T-cell (primary cell): ENCODE data around the gene CXXC5. TPM values are rescaled to one million over a fixed set of nuclear protein-coding genes. Genes with fewer than 3 reads are reported as not detected.

Experiments
- ATAC-seq, 4 experiments: fragments of 200-7000 bp in 3 of 4; fragments of 150-1000 bp in 1 of 4; cut with Tn5 transposase; replicated peaks in 1 of 4; 1 replicate in 3 of 4; 2 replicates in 1 of 4; pipeline ENCODE4 v1.10.0; 2021; ENCODE audit warnings: moderate library complexity in 3 of 4, mild to moderate bottlenecking in 2 of 4, moderate number of reproducible peaks in 1 of 4
- CTCF ChIA-PET, 2 donors: fragments of 300-600 bp; sonication (Branson Sonifier 250); formaldehyde crosslinking; loops; one replicate each; lab custom pipeline; 2022; ENCODE audit warnings: antibody characterized with exemption in 2 of 2; lab: Charles Lee
- POLR2A ChIA-PET, 2 donors: fragments of 300-600 bp; sonication (Branson Sonifier 250); formaldehyde crosslinking; loops; one replicate each; lab custom pipeline; 2022; ENCODE audit warnings: antibody characterized with exemption in 2 of 2; lab: Charles Lee
- DNase-seq, 35 experiments: peaks; one replicate each; pipeline versions ENCODE4 v3.0.0 to v3.0.0-alpha.2; 2013 to 2023
- H3K27ac ChIP-seq: one replicate; pipeline ENCODE4 v1.5.1; 2013; ENCODE audit warnings: low read length
- H3K27me3 ChIP-seq, 2 experiments: replicated peaks in 1 of 2; 1 replicate in 1 of 2; 2 replicates in 1 of 2; pipeline versions ENCODE4 v1.6.1 to v1.7.0; 2013; ENCODE audit warnings: low read length in 1 of 2, mixed read lengths in 1 of 2; ENCODE audit not compliant: control insufficient read depth in 2 of 2, insufficient read depth in 2 of 2; ENCODE audit errors: extremely low read depth in 1 of 2
- H3K36me3 ChIP-seq, 2 donors: 1 replicate in 1 of 2; 2 replicates in 1 of 2; pipeline versions ENCODE4 v1.6.1 to v1.7.0; 2013; ENCODE audit warnings: low read length in 1 of 2; ENCODE audit not compliant: control insufficient read depth in 2 of 2, insufficient read depth in 1 of 2; ENCODE audit errors: extremely low read depth in 1 of 2
- H3K4me1 ChIP-seq, 2 experiments: 1 replicate in 1 of 2; 2 replicates in 1 of 2; pipeline versions ENCODE4 v1.6.1 to v1.7.0; 2013; ENCODE audit warnings: low read length in 2 of 2, mixed read lengths in 1 of 2; ENCODE audit not compliant: insufficient read depth in 2 of 2, control insufficient read depth in 1 of 2; ENCODE audit errors: extremely low read depth in 1 of 2
- H3K4me3 ChIP-seq, 2 donors: 1 replicate in 1 of 2; 2 replicates in 1 of 2; pipeline versions ENCODE4 v1.5.1 to v1.7.0; 2013; ENCODE audit warnings: mild to moderate bottlenecking in 2 of 2, low read length in 1 of 2, moderate library complexity in 1 of 2; ENCODE audit not compliant: control insufficient read depth in 1 of 2; ENCODE audit errors: extremely low read depth in 1 of 2
- H3K9me3 ChIP-seq: 2 replicates; pipeline ENCODE4 v1.7.0; 2013
- H3K27ac Mint-ChIP-seq, 2 donors: one replicate each; pipeline ENCODE4 v1.8.0; 2020 to 2021; ENCODE audit warnings: mild to moderate bottlenecking in 2 of 2, mixed read lengths in 2 of 2
- H3K27me3 Mint-ChIP-seq, 2 donors: one replicate each; pipeline ENCODE4 v1.8.0; 2021 to 2022; ENCODE audit warnings: mixed read lengths in 2 of 2
- H3K36me3 Mint-ChIP-seq: one replicate; pipeline ENCODE4 v1.8.0; 2021; ENCODE audit warnings: mixed read lengths
- H3K4me1 Mint-ChIP-seq, 3 donors: one replicate each; pipeline ENCODE4 v1.8.0; 2020 to 2022; ENCODE audit warnings: mixed read lengths in 3 of 3, mild to moderate bottlenecking in 1 of 3
- H3K4me3 Mint-ChIP-seq, 3 donors: one replicate each; pipeline ENCODE4 v1.8.0; 2020 to 2022; ENCODE audit warnings: mild to moderate bottlenecking in 3 of 3, mixed read lengths in 3 of 3, moderate library complexity in 3 of 3
- H3K9me3 Mint-ChIP-seq, 3 donors: one replicate each; pipeline ENCODE4 v1.8.0; 2020 to 2022; ENCODE audit warnings: mixed read lengths in 3 of 3
- WGBS: methylation state at CpG from one replicate; pipeline ENCODE4 v1.1.5; 2013; ENCODE audit warnings: missing lambda C conversion rate; ENCODE audit not compliant: insufficient coverage; 5-methylcytosine and 5-hydroxymethylcytosine counted together
- total RNA-seq, 35 experiments: library from RNA in 6 of 35; stranded (reverse) in 6 of 35; fragments of 120-200 nt in 1 of 35; gene quantifications; one replicate each; pipeline versions ENCODE4 v1.2.1 to v1.2.4 and lab custom pipeline; 2013 to 2026

The CXXC5 gene
- total RNA-seq, 5 donors from 2014 or later (not counting 1 experiment from before 2014, with no cell fraction given) = 5.1 to 7.6 (median 6.2) TPM

GRCh38 chr5:139678751-139679750, 30.9 kb downstream of the CXXC5 start:
- peaks cover 0 to 3% of the 10 kb centered on the region in 2 experiments for H3K4me1 ChIP-seq
- peaks cover 1 to 11% (median 4%) of the 10 kb centered on the region in 3 donors for H3K4me1 Mint-ChIP-seq
- no peak overlapping the region for H3K4me3 Mint-ChIP-seq
- H3K4me3 ChIP-seq = no peak overlapping the region
- ATAC-seq (no peak), DNase-seq (no peak)
- H3K36me3 Mint-ChIP-seq = peaks cover 9% of the 10 kb centered on the region
- ChIA-PET CTCF (no interaction called here), POLR2A (no interaction called here)
- H3K9me3 ChIP-seq = no peaks in the 10 kb centered on the region
- H3K36me3 ChIP-seq = no peaks in the 10 kb centered on the region
- no peaks in the 10 kb centered on the region for H3K9me3 Mint-ChIP-seq
- no peak overlapping the region for H3K27ac ChIP-seq
- H3K27me3 Mint-ChIP-seq = no peaks in the 10 kb centered on the region
- peaks cover 0 to 6% of the 10 kb centered on the region in 2 experiments for H3K27me3 ChIP-seq
- H3K27ac Mint-ChIP-seq = no peak overlapping the region
- whole genome bisulfite sequencing = 92% methylated on average over 14 of the region's 17 CpGs

DNA sequence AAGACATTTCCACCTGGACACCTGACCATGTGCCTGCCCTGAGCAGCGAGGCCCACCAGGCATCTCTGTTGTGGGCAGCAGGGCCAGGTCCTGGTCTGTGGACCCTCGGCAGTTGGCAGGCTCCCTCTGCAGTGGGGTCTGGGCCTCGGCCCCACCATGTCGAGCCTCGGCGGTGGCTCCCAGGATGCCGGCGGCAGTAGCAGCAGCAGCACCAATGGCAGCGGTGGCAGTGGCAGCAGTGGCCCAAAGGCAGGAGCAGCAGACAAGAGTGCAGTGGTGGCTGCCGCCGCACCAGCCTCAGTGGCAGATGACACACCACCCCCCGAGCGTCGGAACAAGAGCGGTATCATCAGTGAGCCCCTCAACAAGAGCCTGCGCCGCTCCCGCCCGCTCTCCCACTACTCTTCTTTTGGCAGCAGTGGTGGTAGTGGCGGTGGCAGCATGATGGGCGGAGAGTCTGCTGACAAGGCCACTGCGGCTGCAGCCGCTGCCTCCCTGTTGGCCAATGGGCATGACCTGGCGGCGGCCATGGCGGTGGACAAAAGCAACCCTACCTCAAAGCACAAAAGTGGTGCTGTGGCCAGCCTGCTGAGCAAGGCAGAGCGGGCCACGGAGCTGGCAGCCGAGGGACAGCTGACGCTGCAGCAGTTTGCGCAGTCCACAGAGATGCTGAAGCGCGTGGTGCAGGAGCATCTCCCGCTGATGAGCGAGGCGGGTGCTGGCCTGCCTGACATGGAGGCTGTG, 32.4 kb downstream of the CXXC5 start:
- H3K4me3 ChIP-seq = no peak overlapping the region
- Mint-ChIP-seq H3K27ac (no peak overlapping the region), H3K4me3 (no peak overlapping the region), H3K4me1 (peaks cover 4 to 12% (median 11%) of the 10 kb centered on the region in 3 donors), H3K9me3 (no peaks in the 10 kb centered on the region), H3K27me3 (no peaks in the 10 kb centered on the region), H3K36me3 (peaks cover 9% of the 10 kb centered on the region)
- no peaks in the 10 kb centered on the region for H3K9me3 ChIP-seq
- H3K27me3 ChIP-seq = peaks cover 0 to 13% of the 10 kb centered on the region in 2 experiments
- H3K36me3 ChIP-seq = no peaks in the 10 kb centered on the region
- DNase-seq (no peak), ATAC-seq (no peak)
- WGBS = 95% methylated on average over 32 of the region's 36 CpGs
- CTCF ChIA-PET = no interaction called here
- POLR2A ChIA-PET = no interaction called here
- H3K27ac ChIP-seq = no peak overlapping the region
- peaks cover 4 to 12% of the 10 kb centered on the region in 2 experiments for H3K4me1 ChIP-seq

- CTCF ChIA-PET = no interaction called here
- H3K4me3 ChIP-seq = no peak overlapping the region
- Mint-ChIP-seq H3K4me1 (peaks cover 4 to 17% (median 16%) of the 10 kb centered on the region in 3 donors), H3K27ac (no peak overlapping the region), H3K27me3 (no peaks in the 10 kb centered on the region), H3K4me3 (no peak overlapping the region), H3K9me3 (no peaks in the 10 kb centered on the region), H3K36me3 (peaks cover 9% of the 10 kb centered on the region)
- WGBS = 96% methylated on average over 18 of the region's 22 CpGs
- no peak overlapping the region for H3K27ac ChIP-seq
- no peaks in the 10 kb centered on the region for H3K9me3 ChIP-seq
- no peaks in the 10 kb centered on the region for H3K36me3 ChIP-seq
- H3K27me3 ChIP-seq = peaks cover 0 to 16% of the 10 kb centered on the region in 2 experiments
- DNase-seq = no peak
- ATAC-seq = no peak
- H3K4me1 ChIP-seq = peaks cover 4 to 12% of the 10 kb centered on the region in 2 experiments
- POLR2A ChIA-PET = no interaction called here
These were observed 32.9 kb downstream of the CXXC5 start for GRCh38 chr5:139681112-139681458.

DNA sequence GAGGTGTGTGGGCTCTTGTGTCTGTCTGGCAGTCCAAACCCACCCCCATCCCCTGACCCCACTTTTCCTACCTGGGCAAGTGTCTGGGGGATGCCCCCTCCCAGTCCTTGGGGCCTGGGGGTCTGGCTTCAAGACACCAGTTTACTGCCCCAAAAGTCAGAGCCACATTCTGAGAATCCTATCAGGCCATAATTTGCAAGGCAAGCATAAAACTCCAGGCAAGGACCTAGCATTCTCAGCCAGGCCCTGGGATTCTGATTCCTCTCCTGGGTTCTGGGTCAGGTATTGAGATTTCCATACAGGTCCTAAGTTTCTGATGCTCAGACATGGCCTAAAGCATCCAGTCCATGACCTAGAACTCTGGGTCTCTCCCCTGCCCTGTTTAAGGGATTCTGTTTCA, 33.3 kb downstream of the CXXC5 start:
- ChIA-PET CTCF (no interaction called here), POLR2A (no interaction called here)
- peaks cover 9% of the 10 kb centered on the region for H3K36me3 Mint-ChIP-seq
- Histone ChIP-seq H3K27ac (no peak overlapping the region), H3K4me3 (no peak overlapping the region), H3K4me1 (peaks cover 4 to 12% of the 10 kb centered on the region in 2 experiments), H3K9me3 (no peaks in the 10 kb centered on the region), H3K36me3 (no peaks in the 10 kb centered on the region), H3K27me3 (peaks cover 0 to 16% of the 10 kb centered on the region in 2 experiments)
- ATAC-seq (no peak), DNase-seq (no peak)
- no peak overlapping the region for H3K27ac Mint-ChIP-seq
- no peaks in the 10 kb centered on the region for H3K27me3 Mint-ChIP-seq
- no peak overlapping the region for H3K4me3 Mint-ChIP-seq
- H3K9me3 Mint-ChIP-seq = no peaks in the 10 kb centered on the region
- H3K4me1 Mint-ChIP-seq = peaks cover 4 to 20% (median 18%) of the 10 kb centered on the region in 3 donors

GRCh38 chr5:139682016-139682975, 34.1 kb downstream of the CXXC5 start:
- H3K4me1 ChIP-seq = peaks cover 4 to 12% of the 10 kb centered on the region in 2 experiments
- no peak for ATAC-seq
- no peak for DNase-seq
- H3K27ac ChIP-seq = no peak overlapping the region
- ChIA-PET POLR2A (interaction anchor here in 1 of 2 donors (0.7 kb wide), 1 partner anchor 89 kb away, joined by 4 read pairs; no protein-coding TSS in a partner anchor), CTCF (no interaction called here)
- H3K27ac Mint-ChIP-seq = no peak overlapping the region
- H3K27me3 ChIP-seq = peaks cover 0 to 16% of the 10 kb centered on the region in 2 experiments
- H3K36me3 ChIP-seq = no peaks in the 10 kb centered on the region
- peaks cover 9% of the 10 kb centered on the region for H3K36me3 Mint-ChIP-seq
- WGBS = 90% methylated on average over 21 of the region's 29 CpGs
- H3K4me1 Mint-ChIP-seq = peaks cover 4 to 20% (median 18%) of the 10 kb centered on the region in 3 donors
- no peak overlapping the region for H3K4me3 ChIP-seq
- no peak overlapping the region for H3K4me3 Mint-ChIP-seq
- no peaks in the 10 kb centered on the region for H3K27me3 Mint-ChIP-seq
- no peaks in the 10 kb centered on the region for H3K9me3 ChIP-seq
- H3K9me3 Mint-ChIP-seq = no peaks in the 10 kb centered on the region
